ENCODE measurements around the gene EPHB4.
A peak's percentile ranks its signal among the peaks of the same experiment; 100 is the strongest.
"Not testable (repeated sequence)": the region's sequence is repeated elsewhere in the genome, so short reads cannot be mapped to it uniquely, and the experiment has no call there.

The EPHB4 gene

GRCh38 chr7:100819586-100819985 is 7.7 kb downstream of the EPHB4 start:
- DNase-seq (ENCODE audit: low spot score): no peak

GRCh38 chr7:100818825-100819224 is 8.5 kb downstream of the EPHB4 start:
- DNase-seq (ENCODE audit: low spot score): no peak

GRCh38 chr7:100818366-100818765 is 9.0 kb downstream of the EPHB4 start:
- DNase-seq (ENCODE audit: low spot score): no peak

DNA sequence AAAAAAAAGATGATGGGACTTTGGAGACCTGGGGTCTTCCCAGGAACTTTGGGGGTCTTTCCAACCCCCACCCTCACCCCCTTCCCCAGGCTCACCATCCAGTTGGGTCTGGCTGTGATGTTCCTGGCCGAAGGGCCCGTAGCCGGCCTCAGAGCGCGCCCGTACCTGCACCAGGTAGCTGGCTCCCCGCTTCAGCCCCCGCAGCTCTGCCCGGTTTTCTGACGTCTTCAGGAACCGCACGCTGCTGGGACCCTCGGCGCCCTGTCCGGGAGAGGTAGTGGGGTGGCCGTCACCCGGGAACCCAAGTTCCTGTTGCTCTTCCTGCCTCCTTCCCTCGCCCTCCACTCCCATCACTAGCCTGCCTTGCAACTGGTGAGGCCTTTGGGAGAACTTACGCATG is 10.2 kb downstream of the EPHB4 start:
- DNase-seq (ENCODE audit: low spot score): no peak

GRCh38 chr7:100816515-100816914 is 10.8 kb downstream of the EPHB4 start:
- not testable (repeated sequence) for DNase-seq (ENCODE audit: low spot score)

GRCh38 chr7:100812729-100813128 is 14.6 kb downstream of the EPHB4 start:
- no peak for DNase-seq (ENCODE audit: low spot score)

DNA sequence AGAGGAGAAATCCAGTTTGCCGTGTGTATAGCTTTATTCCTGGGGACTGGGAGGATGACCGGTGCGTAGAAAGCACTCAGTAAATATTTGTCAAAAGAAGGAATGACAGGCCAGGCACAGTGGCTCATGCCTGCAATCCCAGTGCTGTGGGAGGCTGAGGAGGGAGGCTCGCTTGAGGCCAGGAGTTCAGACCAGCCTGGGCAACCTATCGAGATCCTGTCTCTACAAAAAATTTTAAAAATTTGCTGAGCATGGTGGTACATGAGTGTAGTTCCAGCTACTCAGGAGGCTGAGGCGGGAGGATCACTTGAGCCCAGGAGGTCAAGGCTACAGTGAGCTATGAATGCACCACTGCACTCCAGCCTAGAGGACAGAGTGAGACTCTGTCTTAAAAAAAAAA is 15.8 kb downstream of the EPHB4 start:
- DNase-seq (ENCODE audit: low spot score): no peak

DNA sequence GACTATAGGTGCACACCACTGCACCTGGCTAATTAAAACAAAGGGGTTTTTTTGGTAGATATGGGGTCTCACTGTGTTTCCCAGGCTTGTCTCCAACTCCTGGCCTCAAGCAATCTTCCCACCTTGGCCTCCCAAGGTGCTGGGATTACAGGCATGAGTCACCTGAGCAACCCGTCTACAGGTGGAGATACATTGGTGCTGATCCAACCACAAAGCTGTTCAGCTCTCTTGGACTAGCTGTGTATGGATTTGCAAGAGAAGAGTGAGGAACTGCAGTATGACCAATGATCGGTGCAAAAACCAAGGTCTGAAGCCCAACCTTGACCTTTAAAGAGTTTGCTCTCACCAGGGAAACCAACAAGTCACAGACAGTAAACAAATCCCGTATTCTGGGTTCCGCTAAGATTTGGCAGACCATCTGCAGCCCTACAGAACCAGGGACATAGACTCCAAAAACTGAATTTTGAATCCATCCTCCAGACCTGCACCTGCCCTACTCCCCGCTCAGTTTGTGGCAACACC is 18.9 kb downstream of the EPHB4 start:
- no peak for DNase-seq (ENCODE audit: low spot score)

DNA sequence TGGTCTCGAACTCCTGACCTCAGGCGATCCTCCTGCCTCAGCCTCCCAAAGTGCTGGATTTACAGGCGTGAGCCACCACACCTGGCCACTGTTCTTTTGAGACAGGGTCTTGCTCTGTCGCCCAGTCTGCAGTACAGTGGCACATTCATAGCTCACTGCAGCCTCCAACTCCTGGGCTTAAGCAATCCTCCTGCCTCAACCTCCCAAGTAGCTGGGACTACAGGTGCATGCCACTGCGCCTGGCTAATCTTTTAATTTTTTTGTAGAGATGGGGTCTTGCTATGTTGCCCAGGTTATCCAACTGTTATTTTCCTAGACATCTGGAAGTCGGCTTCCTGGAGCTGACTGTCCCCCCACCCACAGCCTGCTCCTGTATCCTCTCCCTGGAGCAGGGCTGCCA is 20.4 kb downstream of the EPHB4 start:
- not testable (repeated sequence) for DNase-seq (ENCODE audit: low spot score)

DNA sequence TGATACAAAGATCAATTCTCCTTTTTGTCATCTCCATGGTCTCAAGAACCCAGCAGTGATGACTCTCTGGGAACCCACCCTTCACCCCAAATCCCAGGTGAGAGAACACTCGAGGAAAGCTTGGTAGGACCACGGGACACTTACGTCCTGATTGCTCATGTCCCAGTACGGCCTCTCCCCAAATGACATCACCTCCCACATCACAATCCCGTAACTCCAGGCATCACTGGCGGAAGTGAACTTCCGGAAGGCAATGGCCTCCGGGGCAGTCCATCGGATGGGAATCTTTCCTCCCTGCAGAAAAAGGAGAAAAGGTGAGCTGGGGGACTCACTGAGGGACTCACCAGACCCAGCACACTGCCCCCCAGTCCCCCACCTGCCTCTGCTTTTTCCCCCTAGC is 21.0 kb downstream of the EPHB4 start:
- no peak for DNase-seq (ENCODE audit: low spot score)

- no peak for DNase-seq (ENCODE audit: low spot score)
Measured at GRCh38 chr7:100804681-100805431, 22.5 kb downstream of the EPHB4 start.

DNA sequence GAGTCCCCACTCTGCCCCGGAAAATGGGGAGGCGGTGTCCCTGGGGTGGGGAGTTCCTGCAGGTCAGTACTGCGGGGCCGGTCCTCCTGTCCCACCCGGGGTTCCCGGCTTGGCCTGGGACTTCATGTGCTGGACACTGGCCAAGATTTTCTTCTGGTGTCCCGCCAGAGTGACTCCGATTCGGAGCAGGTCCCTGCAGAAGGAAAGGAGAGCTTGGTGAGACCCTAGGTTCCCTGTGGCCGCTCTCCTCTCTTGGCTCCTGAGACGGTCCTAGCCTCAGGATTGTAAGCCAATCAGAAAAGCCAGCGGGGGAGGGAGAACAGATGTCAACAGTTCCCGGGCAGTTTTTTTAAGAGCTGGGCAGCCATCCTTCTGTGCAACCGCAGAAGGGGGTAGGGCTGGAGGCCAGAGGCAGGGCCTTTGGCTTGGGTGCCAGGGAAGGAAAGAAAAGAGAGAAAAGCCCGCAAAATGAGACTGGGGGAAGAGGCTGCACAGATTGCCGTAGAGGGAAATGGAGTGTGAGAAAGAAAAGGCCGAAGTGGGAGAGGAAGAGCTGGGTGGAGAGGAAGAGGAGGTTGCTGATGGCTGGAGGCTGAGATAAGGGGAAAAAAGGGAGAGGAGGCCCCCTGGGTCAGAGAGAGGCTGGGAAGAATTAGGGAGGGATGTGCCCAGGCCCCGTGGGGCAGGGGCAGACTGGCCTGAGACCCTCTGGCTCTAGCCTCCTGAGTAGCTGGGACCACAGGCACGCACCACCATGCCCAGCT is 23.7 kb downstream of the EPHB4 start:
- DNase-seq (ENCODE audit: low spot score): peak; percentile 67

DNA sequence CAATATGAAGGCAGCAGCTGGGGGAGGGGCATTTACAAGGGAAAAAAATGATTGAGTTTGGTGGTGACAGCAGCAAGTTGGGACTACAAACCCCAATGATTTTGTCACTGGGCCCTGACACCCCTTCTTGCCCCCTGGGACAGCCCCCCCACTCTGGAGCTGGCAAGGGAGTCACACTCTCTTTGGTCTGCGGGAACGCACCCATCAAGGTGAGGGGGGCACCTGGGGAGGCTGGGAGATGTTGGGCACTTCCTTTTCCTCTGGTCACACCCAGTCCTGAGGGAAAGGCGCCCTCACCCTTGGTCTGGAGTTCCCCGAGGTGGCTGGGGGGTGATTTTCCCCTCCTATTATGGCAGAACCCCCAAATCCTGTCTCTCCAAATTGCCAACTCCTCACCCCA is 24.4 kb downstream of the EPHB4 start:
- no peak for DNase-seq (ENCODE audit: low spot score)

DNA sequence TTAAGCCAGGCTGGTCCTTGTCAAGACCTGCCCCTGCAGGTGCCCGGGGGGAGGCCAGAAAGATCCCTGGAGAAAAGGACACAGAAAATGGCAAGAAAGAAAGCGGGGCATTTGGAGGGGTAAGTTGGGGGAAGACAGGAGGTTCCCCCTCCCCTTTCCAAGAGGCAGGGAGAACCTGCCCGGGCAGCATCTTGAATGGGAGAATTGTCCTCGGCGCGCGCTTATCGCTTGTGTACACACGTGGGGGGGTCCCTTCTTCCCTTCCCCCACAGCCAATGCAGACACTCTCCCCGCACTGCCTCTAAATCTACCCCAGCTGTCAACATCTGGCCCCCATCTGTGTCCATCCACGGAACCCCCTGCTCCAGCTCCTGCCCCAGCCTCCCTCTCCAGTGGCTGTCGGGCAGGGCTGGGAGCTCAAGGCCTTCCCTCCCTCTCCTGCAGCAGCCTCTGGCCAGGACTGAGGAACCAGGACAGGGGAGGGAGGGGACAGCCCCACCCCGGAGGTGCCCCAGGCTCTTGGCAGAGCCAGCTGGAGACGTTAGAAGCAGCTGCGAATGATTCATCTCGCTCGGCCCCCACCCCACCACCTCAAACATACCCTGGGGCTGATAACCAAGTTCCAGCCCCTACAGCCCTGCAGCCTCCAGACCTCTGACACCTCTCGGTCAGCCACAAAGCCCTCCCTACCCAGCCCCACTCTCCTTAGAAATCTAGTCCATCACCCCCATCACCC is 25.3 kb downstream of the EPHB4 start:
- DNase-seq (ENCODE audit: low spot score): no peak

GRCh38 chr7:100799037-100799896 is 28.1 kb downstream of the EPHB4 start:
- peak; percentile 24 for DNase-seq (ENCODE audit: low spot score)

DNA sequence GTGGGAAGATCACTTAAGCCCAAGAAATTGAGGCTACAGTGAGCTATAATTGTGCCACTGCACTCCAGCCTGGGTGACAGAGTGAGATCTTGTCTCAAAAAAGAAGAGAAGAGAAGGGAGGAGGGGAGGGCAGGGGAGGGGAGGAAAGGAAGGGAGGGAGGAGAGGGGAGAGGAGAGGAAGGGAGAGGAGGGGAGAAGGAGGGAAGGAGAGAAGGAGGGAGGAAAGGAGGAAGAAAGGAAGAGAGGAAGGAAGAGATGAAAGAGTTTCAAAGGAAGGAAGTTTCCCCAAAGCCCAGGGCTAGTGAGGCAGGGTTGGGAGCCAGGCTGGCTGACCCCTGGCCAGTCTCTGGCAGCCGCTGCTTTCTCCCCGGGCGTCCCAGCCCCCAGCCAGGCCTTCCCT is 32.6 kb downstream of the EPHB4 start:
- no peak for DNase-seq (ENCODE audit: low spot score)

GRCh38 chr7:100793806-100794660 is 33.3 kb downstream of the EPHB4 start:
- DNase-seq (ENCODE audit: low spot score): no peak

DNA sequence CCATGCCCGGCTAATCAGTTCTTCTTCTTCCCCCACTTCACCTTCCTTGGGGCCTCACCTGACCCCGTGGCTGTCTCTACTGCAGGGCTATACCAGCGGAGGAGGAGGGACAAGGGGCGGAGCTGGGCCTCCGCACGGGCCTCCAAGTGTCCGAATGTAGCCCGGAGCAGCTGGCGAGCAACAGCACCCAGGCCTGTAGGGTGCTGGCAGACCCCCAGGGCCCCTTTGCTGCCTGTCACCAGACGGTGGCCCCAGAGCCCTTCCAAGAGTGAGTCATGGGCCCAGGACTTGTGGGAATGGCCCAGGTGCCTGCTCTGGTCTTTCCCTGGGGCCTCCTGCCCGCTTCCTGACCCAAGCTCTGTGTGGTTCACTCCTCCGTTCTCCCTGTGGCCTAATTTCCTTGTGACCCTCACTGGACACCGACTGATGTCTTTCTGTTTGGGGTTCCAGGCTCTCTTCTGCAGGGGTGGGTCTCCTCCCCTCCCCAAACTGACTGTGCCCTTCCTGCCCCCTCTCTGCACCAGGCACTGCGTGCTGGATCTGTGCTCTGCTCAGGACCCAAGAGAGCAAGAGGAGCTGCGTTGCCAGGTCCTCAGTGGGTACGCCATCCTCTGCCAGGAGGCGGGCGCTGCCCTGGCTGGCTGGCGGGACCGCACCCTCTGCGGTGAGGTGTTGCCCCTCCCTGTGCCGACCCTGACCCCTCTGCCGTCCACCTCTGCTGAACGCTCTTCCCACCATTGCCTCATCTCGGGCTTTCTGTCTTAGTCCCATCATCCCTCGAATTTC is 35.2 kb downstream of the EPHB4 start:
- no peak for DNase-seq (ENCODE audit: low spot score)

DNA sequence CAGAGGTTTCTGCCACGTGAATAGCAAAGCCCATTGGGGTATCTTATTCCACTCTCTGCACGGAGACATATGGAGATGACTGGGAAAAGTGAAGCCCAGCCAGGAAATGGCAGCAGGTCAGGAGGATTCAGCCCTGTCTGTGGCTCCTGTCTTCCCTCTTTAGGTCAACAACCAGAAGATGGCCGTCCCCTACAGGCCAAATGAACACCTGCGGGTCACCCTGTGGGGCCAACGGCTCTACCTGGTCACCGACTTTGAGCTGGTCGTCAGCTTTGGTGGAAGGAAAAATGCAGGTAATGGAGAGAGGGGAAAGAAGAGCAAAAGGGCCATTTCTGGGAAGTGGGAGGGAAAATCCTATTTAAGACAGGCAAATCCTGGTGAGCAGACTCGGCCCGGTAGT is 38.3 kb downstream of the EPHB4 start:
- DNase-seq (ENCODE audit: low spot score): no peak

GRCh38 chr7:100786323-100786722 is 41.0 kb downstream of the EPHB4 start:
- DNase-seq (ENCODE audit: low spot score): no peak

Data from globus pallidus (tissue), 1 donor.